ENCODE measurements around the gene MAPK4.

MAPK4 gene

DNA sequence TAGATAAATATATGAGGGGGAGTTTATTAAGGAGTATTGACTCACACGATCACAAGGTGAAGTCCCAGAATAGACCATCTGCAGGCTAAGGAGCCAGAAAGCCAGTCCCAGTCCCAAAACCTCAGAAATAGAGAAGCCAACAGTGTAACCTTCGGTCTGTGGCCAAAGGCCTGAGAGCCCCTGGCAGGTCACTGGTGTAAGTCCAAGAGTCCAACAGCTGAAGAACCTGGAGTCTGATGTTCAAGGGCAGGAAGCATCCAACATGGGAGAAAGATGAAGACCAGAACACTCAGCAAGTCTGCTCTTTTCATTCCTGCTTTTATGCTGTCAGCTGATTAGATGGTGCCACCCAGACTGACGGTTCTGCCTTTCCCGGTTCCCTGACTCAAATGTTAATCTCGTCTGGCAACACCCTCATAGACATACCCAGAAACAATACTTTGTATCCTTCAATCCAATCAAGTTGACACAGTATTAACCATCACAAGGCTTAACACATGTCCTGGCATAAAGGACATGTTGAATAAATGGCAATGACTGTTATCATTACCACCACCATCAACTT lies 56.7 kb downstream of the MAPK4 start:
- H3K4me2 ChIP-seq (ENCODE audit: insufficient read depth, low read length), result no peak overlapping the region
- H3K79me2 ChIP-seq (ENCODE audit: insufficient read depth, low read length), result no peaks in the 10 kb centered on the region
- no peak overlapping the region for H3K27ac ChIP-seq (ENCODE audit: low read length)
- no peak overlapping the region for H2AFZ ChIP-seq (ENCODE audit: low read depth, low read length)
- H3K27me3 ChIP-seq (ENCODE audit: insufficient read depth, low read length, poor library complexity), result no peaks in the 10 kb centered on the region
- no peak overlapping the region for H3K9ac ChIP-seq (ENCODE audit: low read depth, low read length)
- ATAC-seq (ENCODE audit: insufficient read depth, low read depth) (no peak), DNase-seq (no peak)
- peaks cover 2% of the 10 kb centered on the region for H3K9me3 ChIP-seq (ENCODE audit: insufficient read depth, low read length, severe bottlenecking)
- no peaks in the 10 kb centered on the region for H3K4me1 ChIP-seq (ENCODE audit: insufficient read depth, low read length)
- H3K36me3 ChIP-seq (ENCODE audit: insufficient read depth, low read length), result no peaks in the 10 kb centered on the region
- no peaks in the 10 kb centered on the region for H4K20me1 ChIP-seq (ENCODE audit: insufficient read depth, low read length)
- TF ChIP-seq, protein P1, sequence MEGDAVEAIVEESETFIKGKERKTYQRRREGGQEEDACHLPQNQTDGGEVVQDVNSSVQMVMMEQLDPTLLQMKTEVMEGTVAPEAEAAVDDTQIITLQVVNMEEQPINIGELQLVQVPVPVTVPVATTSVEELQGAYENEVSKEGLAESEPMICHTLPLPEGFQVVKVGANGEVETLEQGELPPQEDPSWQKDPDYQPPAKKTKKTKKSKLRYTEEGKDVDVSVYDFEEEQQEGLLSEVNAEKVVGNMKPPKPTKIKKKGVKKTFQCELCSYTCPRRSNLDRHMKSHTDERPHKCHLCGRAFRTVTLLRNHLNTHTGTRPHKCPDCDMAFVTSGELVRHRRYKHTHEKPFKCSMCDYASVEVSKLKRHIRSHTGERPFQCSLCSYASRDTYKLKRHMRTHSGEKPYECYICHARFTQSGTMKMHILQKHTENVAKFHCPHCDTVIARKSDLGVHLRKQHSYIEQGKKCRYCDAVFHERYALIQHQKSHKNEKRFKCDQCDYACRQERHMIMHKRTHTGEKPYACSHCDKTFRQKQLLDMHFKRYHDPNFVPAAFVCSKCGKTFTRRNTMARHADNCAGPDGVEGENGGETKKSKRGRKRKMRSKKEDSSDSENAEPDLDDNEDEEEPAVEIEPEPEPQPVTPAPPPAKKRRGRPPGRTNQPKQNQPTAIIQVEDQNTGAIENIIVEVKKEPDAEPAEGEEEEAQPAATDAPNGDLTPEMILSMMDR (IDR thresholded peaks at IDR 0.05; ENCODE audit: borderline replicate concordance, extremely low read depth, low read length, poor library complexity, severe bottlenecking), result no peak
- no peak for TF ChIP-seq EZH2 (IDR thresholded peaks at IDR 0.05; ENCODE audit: borderline replicate concordance, low read depth, low read length, severe bottlenecking)
- H3K4me3 ChIP-seq (ENCODE audit: low read depth in 1 of 2, low read length in 2 of 2), result no peak overlapping the region

DNA sequence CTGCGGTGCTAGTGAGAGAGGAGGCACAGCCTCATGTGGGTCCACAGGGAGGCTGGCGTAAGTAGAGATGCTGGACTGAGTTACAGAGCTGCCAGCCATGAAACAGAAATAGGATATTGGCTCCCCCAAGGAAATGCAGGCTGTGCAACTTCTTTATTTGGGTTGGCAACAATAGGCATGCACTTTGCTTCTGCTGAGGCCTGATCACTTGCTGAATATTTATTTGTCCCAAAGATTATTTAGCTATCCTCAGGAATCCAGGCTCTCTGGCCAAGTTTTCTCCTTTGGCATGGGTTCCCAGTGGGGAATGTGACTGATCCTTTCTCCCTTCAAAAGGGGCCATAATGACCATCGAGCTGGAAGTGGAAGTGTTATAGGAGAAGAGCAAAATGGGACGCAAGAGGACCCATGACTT lies 60.0 kb downstream of the MAPK4 start:
- H3K27ac ChIP-seq (ENCODE audit: low read length), result no peak overlapping the region
- H3K4me3 ChIP-seq (ENCODE audit: low read depth in 1 of 2, low read length in 2 of 2), result no peak overlapping the region
- H4K20me1 ChIP-seq (ENCODE audit: insufficient read depth, low read length), result no peaks in the 10 kb centered on the region
- H3K9ac ChIP-seq (ENCODE audit: low read depth, low read length), result no peak overlapping the region
- H2AFZ ChIP-seq (ENCODE audit: low read depth, low read length), result no peak overlapping the region
- ATAC-seq (ENCODE audit: insufficient read depth, low read depth), result no peak
- no peak for DNase-seq
- H3K36me3 ChIP-seq (ENCODE audit: insufficient read depth, low read length), result no peaks in the 10 kb centered on the region
- H3K9me3 ChIP-seq (ENCODE audit: insufficient read depth, low read length, severe bottlenecking), result no peaks in the 10 kb centered on the region
- peaks cover 3% of the 10 kb centered on the region for H3K27me3 ChIP-seq (ENCODE audit: insufficient read depth, low read length, poor library complexity)
- H3K79me2 ChIP-seq (ENCODE audit: insufficient read depth, low read length), result no peaks in the 10 kb centered on the region
- TF ChIP-seq, protein P1 (IDR thresholded peaks at IDR 0.05; ENCODE audit: borderline replicate concordance, extremely low read depth, low read length, poor library complexity, severe bottlenecking), result no peak
- no peak for TF ChIP-seq EZH2 (IDR thresholded peaks at IDR 0.05; ENCODE audit: borderline replicate concordance, low read depth, low read length, severe bottlenecking)
- no peaks in the 10 kb centered on the region for H3K4me1 ChIP-seq (ENCODE audit: insufficient read depth, low read length)
- H3K4me2 ChIP-seq (ENCODE audit: insufficient read depth, low read length), result no peak overlapping the region

DNA sequence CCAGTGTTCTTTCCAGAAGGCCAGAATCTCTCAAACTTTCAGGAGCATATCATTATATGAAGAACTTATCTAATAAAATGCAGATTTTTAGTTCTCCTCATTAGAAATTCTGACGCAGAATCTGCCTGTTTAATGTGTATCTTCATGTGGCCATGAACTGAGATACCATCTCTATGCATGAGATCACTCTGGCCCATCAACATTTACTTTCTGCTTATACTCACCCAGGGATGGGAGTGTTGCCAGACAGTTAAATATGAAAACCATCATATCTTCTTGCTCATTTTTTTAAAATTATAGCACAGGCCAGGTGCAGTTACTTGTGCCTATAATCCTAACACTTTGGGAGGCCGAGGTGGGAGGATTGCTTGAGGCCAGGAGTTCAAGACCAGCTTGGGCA lies 60.4 kb downstream of the MAPK4 start:
- no peak overlapping the region for H3K4me2 ChIP-seq (ENCODE audit: insufficient read depth, low read length)
- H3K79me2 ChIP-seq (ENCODE audit: insufficient read depth, low read length), result no peaks in the 10 kb centered on the region
- no peaks in the 10 kb centered on the region for H3K4me1 ChIP-seq (ENCODE audit: insufficient read depth, low read length)
- H4K20me1 ChIP-seq (ENCODE audit: insufficient read depth, low read length), result no peaks in the 10 kb centered on the region
- no peaks in the 10 kb centered on the region for H3K36me3 ChIP-seq (ENCODE audit: insufficient read depth, low read length)
- no peak overlapping the region for H2AFZ ChIP-seq (ENCODE audit: low read depth, low read length)
- peaks cover 3% of the 10 kb centered on the region for H3K27me3 ChIP-seq (ENCODE audit: insufficient read depth, low read length, poor library complexity)
- TF ChIP-seq, protein P1 (IDR thresholded peaks at IDR 0.05; ENCODE audit: borderline replicate concordance, extremely low read depth, low read length, poor library complexity, severe bottlenecking), result no peak
- TF ChIP-seq EZH2 (IDR thresholded peaks at IDR 0.05; ENCODE audit: borderline replicate concordance, low read depth, low read length, severe bottlenecking), result no peak
- no peaks in the 10 kb centered on the region for H3K9me3 ChIP-seq (ENCODE audit: insufficient read depth, low read length, severe bottlenecking)
- DNase-seq (no peak), ATAC-seq (ENCODE audit: insufficient read depth, low read depth) (no peak)
- no peak overlapping the region for H3K4me3 ChIP-seq (ENCODE audit: low read depth in 1 of 2, low read length in 2 of 2)
- no peak overlapping the region for H3K9ac ChIP-seq (ENCODE audit: low read depth, low read length)
- H3K27ac ChIP-seq (ENCODE audit: low read length), result no peak overlapping the region

- H3K4me2 ChIP-seq (ENCODE audit: insufficient read depth, low read length), result no peak overlapping the region
- no peak for ATAC-seq (ENCODE audit: insufficient read depth, low read depth)
- TF ChIP-seq EZH2 (IDR thresholded peaks at IDR 0.05; ENCODE audit: borderline replicate concordance, low read depth, low read length, severe bottlenecking), result no peak
- TF ChIP-seq, protein P1 (IDR thresholded peaks at IDR 0.05; ENCODE audit: borderline replicate concordance, extremely low read depth, low read length, poor library complexity, severe bottlenecking), result no peak
Measured at GRCh38 chr18:50621366-50621765, 61.5 kb downstream of the MAPK4 start.

More at GRCh38 chr18:50621366-50621765, 61.5 kb downstream of the MAPK4 start:
- Histone ChIP-seq H3K79me2 (ENCODE audit: insufficient read depth, low read length) (no peaks in the 10 kb centered on the region), H3K9me3 (ENCODE audit: insufficient read depth, low read length, severe bottlenecking) (no peaks in the 10 kb centered on the region), H2AFZ (ENCODE audit: low read depth, low read length) (no peak overlapping the region), H3K4me1 (ENCODE audit: insufficient read depth, low read length) (no peaks in the 10 kb centered on the region), H3K27me3 (ENCODE audit: insufficient read depth, low read length, poor library complexity) (peaks cover 3% of the 10 kb centered on the region), H3K9ac (ENCODE audit: low read depth, low read length) (no peak overlapping the region), H3K36me3 (ENCODE audit: insufficient read depth, low read length) (no peaks in the 10 kb centered on the region), H4K20me1 (ENCODE audit: insufficient read depth, low read length) (no peaks in the 10 kb centered on the region), H3K27ac (ENCODE audit: low read length) (no peak overlapping the region), H3K4me3 (ENCODE audit: low read depth in 1 of 2, low read length in 2 of 2) (no peak overlapping the region)
- no peak for DNase-seq

All from DND-41 (cell line).